GM19239 (cell line): ENCODE results near the gene PRKCZ.
"Not testable (repeated sequence)": the region's sequence is repeated elsewhere in the genome, so short reads cannot be mapped to it uniquely, and the experiment has no call there.

Experiments
- DNase-seq: peaks from one replicate; pipeline ENCODE4 v3.0.0; 2011; ENCODE audit warnings: low spot score; ENCODE audit not compliant: insufficient read length
- FAIRE-seq: peaks from 2 replicates; lab custom pipeline; 2011; peaks lifted over from hg19 to GRCh38; lab: Jason Lieb, UNC

PRKCZ gene

GRCh38 chr1:2081326-2081885, 31.2 kb downstream of the PRKCZ start:
- DNase-seq = no peak
- no peak for FAIRE-seq

GRCh38 chr1:2082064-2082463, 31.9 kb downstream of the PRKCZ start:
- FAIRE-seq (no peak), DNase-seq (no peak)

GRCh38 chr1:2083666-2084065, 33.5 kb downstream of the PRKCZ start:
- FAIRE-seq (no peak), DNase-seq (no peak)

- DNase-seq (no peak), FAIRE-seq (no peak)
Measured at GRCh38 chr1:2084306-2084705, 34.1 kb downstream of the PRKCZ start.

- FAIRE-seq (no peak), DNase-seq (no peak)
Measured at GRCh38 chr1:2085080-2085479, 34.9 kb downstream of the PRKCZ start.

GRCh38 chr1:2086446-2087078, 36.4 kb downstream of the PRKCZ start:
- DNase-seq (no peak), FAIRE-seq (no peak)

GRCh38 chr1:2087766-2088165, 37.6 kb downstream of the PRKCZ start:
- DNase-seq = no peak

GRCh38 chr1:2088458-2088857, 38.2 kb downstream of the PRKCZ start:
- DNase-seq = no peak

More at GRCh38 chr1:2087766-2088165, 37.6 kb downstream of the PRKCZ start:
- FAIRE-seq = no peak

GRCh38 chr1:2089051-2089450, 38.8 kb downstream of the PRKCZ start:
- DNase-seq = no peak
- FAIRE-seq = no peak

More at GRCh38 chr1:2088458-2088857, 38.2 kb downstream of the PRKCZ start:
- no peak for FAIRE-seq

GRCh38 chr1:2090216-2090890, 40.1 kb downstream of the PRKCZ start:
- DNase-seq = no peak
- no peak for FAIRE-seq

- FAIRE-seq = no peak
- DNase-seq = peak; percentile 50
Measured at GRCh38 chr1:2091611-2092604, 41.7 kb downstream of the PRKCZ start.

GRCh38 chr1:2093055-2093454, 42.8 kb downstream of the PRKCZ start:
- DNase-seq (no peak), FAIRE-seq (no peak)

GRCh38 chr1:2093636-2094035, 43.4 kb downstream of the PRKCZ start:
- no peak for DNase-seq
- no peak for FAIRE-seq

GRCh38 chr1:2094269-2095158, 44.3 kb downstream of the PRKCZ start:
- not testable (repeated sequence) for DNase-seq, FAIRE-seq

GRCh38 chr1:2095394-2095793, 45.2 kb downstream of the PRKCZ start:
- FAIRE-seq (no peak), DNase-seq (no peak)

GRCh38 chr1:2095981-2096736, 45.9 kb downstream of the PRKCZ start:
- FAIRE-seq (no peak), DNase-seq (no peak)

GRCh38 chr1:2097386-2098300, 47.4 kb downstream of the PRKCZ start:
- DNase-seq (no peak), FAIRE-seq (no peak)

GRCh38 chr1:2098301-2098698, 48.1 kb downstream of the PRKCZ start:
- no peak for FAIRE-seq
- no peak for DNase-seq
